K562 (cell line): ENCODE measurements around the gene ROBO2. TPM values are rescaled to one million over a fixed set of nuclear protein-coding genes. Genes with fewer than 3 reads are reported as not detected.

Experiments
- ATAC-seq: fragments of 200-7000 bp; cut with Tn5 transposase; 3 replicates; pipeline ENCODE4 v1.9.1; 2020; ENCODE audit warnings: moderate library complexity
- BruUV-seq: library from RNA; stranded (reverse); fragments of 400-500 nt; replicated peaks from 2 replicates; lab custom pipeline; 2021; lab: Mats Ljungman, UMichigan
- CTCF ChIA-PET: fragments of 300-600 bp; formaldehyde crosslinking; extraction: SDS; loops from one replicate; lab custom pipeline; 2021; ENCODE audit warnings: low intra/inter-chr PET ratio; lab: Yijun Ruan, JAX
- POLR2A ChIA-PET: fragments of 300-600, 350-650 bp; sonication (Branson Sonifier 250); formaldehyde crosslinking; extraction: SDS; loops from one replicate; lab custom pipeline; 2021; ENCODE audit warnings: antibody characterized with exemption, inconsistent platforms; lab: Yijun Ruan, JAX
- DNase-seq, 4 experiments: peaks; one replicate each; pipeline versions ENCODE4 v3.0.0 to v3.0.0-alpha.2; 2011 to 2018; ENCODE audit warnings: low spot score in 3 of 4, mixed read lengths in 3 of 4; ENCODE audit errors: extremely low read depth in 1 of 4
- FAIRE-seq: peaks from 2 replicates; lab custom pipeline; 2011; peaks lifted over from hg19 to GRCh38; lab: Jason Lieb, UNC
- H2AFZ ChIP-seq: 2 replicates; pipeline ENCODE4 v1.6.0; 2011; ENCODE audit warnings: low read depth, low read length, control low read depth, inconsistent platforms
- H3K27ac ChIP-seq: fragments of 200-600 bp; 3 replicates; pipeline ENCODE4 v1.8.0; 2011; ENCODE audit warnings: low read depth, mild to moderate bottlenecking, control low read depth, inconsistent platforms, low read length, moderate library complexity, mixed read lengths; ENCODE audit errors: extremely low read depth
- H3K27me3 ChIP-seq, 2 experiments: fragments of 300-600 bp in 1 of 2; 2 replicates in 1 of 2; 3 replicates in 1 of 2; pipeline versions ENCODE4 v1.6.0 to v1.8.0; 2011; ENCODE audit warnings: inconsistent platforms in 2 of 2, low read length in 2 of 2, mild to moderate bottlenecking in 1 of 2, mixed read lengths in 1 of 2, moderate library complexity in 1 of 2; ENCODE audit not compliant: control insufficient read depth in 2 of 2, insufficient read depth in 2 of 2
- H3K36me3 ChIP-seq: fragments of 300-600 bp; 3 replicates; pipeline ENCODE4 v1.8.0; 2011; ENCODE audit warnings: mild to moderate bottlenecking, low read length, inconsistent platforms; ENCODE audit not compliant: control insufficient read depth, insufficient read depth
- H3K4me1 ChIP-seq, 2 experiments: fragments of 200-600 bp in 1 of 2; replicated peaks in 1 of 2; 2 replicates in 1 of 2; 3 replicates in 1 of 2; pipeline versions ENCODE4 v1.5.1 to v1.8.0; 2011; ENCODE audit warnings: inconsistent platforms in 2 of 2, low read length in 2 of 2, mild to moderate bottlenecking in 1 of 2, mixed read lengths in 1 of 2, moderate library complexity in 1 of 2; ENCODE audit not compliant: control insufficient read depth in 2 of 2, insufficient read depth in 2 of 2
- H3K4me2 ChIP-seq: 2 replicates; pipeline ENCODE4 v1.6.1; 2011; ENCODE audit warnings: low read length, control low read depth, inconsistent platforms, mixed read lengths; ENCODE audit not compliant: insufficient read depth
- H3K4me3 ChIP-seq: fragments of 200-600 bp; sonication (generic), shearing (Covaris generic); 2 replicates; pipeline ENCODE4 v1.5.1; 2016; ENCODE audit warnings: control low read depth, inconsistent platforms
- H3K79me2 ChIP-seq: fragments of 200-600 bp; 3 replicates; pipeline ENCODE4 v1.8.0; 2011; ENCODE audit warnings: low read length, inconsistent platforms; ENCODE audit not compliant: control insufficient read depth, insufficient read depth
- H3K9ac ChIP-seq, 2 experiments: 2 replicates each; pipeline versions ENCODE4 v1.6.0 to v1.6.1; 2011; ENCODE audit warnings: low read depth in 2 of 2, low read length in 2 of 2, control low read depth in 1 of 2, inconsistent platforms in 1 of 2, mild to moderate bottlenecking in 1 of 2, mixed read lengths in 1 of 2; ENCODE audit not compliant: insufficient read depth in 1 of 2
- H3K9me1 ChIP-seq: one replicate; pipeline ENCODE4 v1.6.0; 2011; ENCODE audit warnings: inconsistent platforms, mild to moderate bottlenecking, low read length, moderate library complexity; ENCODE audit not compliant: control insufficient read depth, insufficient read depth
- H3K9me3 ChIP-seq: replicated peaks from 2 replicates; pipeline ENCODE4 v1.5.1; 2011; ENCODE audit warnings: low read depth, low read length, inconsistent platforms; ENCODE audit not compliant: control insufficient read depth, insufficient read depth
- H4K20me1 ChIP-seq: replicated peaks from 2 replicates; pipeline ENCODE4 v1.6.1; 2011; ENCODE audit warnings: low read length, inconsistent platforms, mixed read lengths; ENCODE audit not compliant: control insufficient read depth, insufficient read depth
- HOXB6 ChIP-seq: fragments of 250-450 bp; sonication (Bioruptor Pico); IDR thresholded peaks from 2 replicates; pipeline ENCODE4 v1.5.1; 2022; ENCODE audit warnings: mild to moderate bottlenecking, borderline replicate concordance
- PHB ChIP-seq: fragments of 250-450 bp; sonication (Bioruptor Pico); IDR thresholded peaks from 2 replicates; pipeline ENCODE4 v1.5.0; 2021
- ZC3H8 ChIP-seq: fragments of 450-650 bp; IDR thresholded peaks from 2 replicates; pipeline ENCODE4 v1.6.1; 2017
- ZNF165 ChIP-seq: fragments of 250-450 bp; sonication (Bioruptor Pico); IDR thresholded peaks from 2 replicates; pipeline ENCODE4 v1.4.0; 2020; ENCODE audit warnings: borderline replicate concordance
- ZNF764 ChIP-seq: fragments of 250-450 bp; sonication (Bioruptor Pico); IDR thresholded peaks from 2 replicates; pipeline ENCODE4 v1.4.0; 2020; ENCODE audit warnings: low read depth, mild to moderate bottlenecking, moderate library complexity
- WGBS: fragments of 100-300 bp; shearing (Covaris generic); methylation state at CpG from one replicate; pipeline ENCODE4 v1.1.6; 2016; ENCODE audit warnings: low coverage, mixed read lengths; ENCODE audit not compliant: insufficient coverage; ENCODE audit errors: missing lambda C conversion rate; 5-methylcytosine and 5-hydroxymethylcytosine counted together
- in situ Hi-C: fragments of 300-500 bp; cut with MboI; formaldehyde crosslinking; loops from 4 replicates; pipeline ENCODE4 v1.15.0; 2018; ENCODE audit warnings: inconsistent platforms, mixed read lengths
- intact Hi-C: fragments of 100-400 bp; cut with micrococcal nuclease; formaldehyde crosslinking; loops from 2 replicates; pipeline ENCODE4 v1.14.2; 2022
- polyA plus RNA-seq, 8 experiments: library from polyadenylated mRNA; depleted of rRNA in 4 of 8; stranded (reverse) in 5 of 8; unstranded in 3 of 8; fragments of >200 nt; fragmentation: Nextera tagmentation in 2 of 8; fragmentation: Illumina TruSeq in 1 of 8; extraction: Ambion mirVana in 2 of 8; extraction: Trizol in 1 of 8; gene quantifications; 2 replicates each; pipeline versions ENCODE4 v1.2.1 to v1.2.3, GENCODE V29; 2011 to 2014; ENCODE audit warnings: inconsistent platforms in 1 of 8, missing spikeins in 1 of 8
- total RNA-seq, 7 experiments: library from RNA; depleted of rRNA in 6 of 7; stranded (reverse); fragments of >200 nt in 6 of 7; fragmentation: Illumina TruSeq in 2 of 7; extraction: Trizol in 2 of 7; gene quantifications; 2 replicates each; pipeline versions ENCODE4 v1.2.1 to v1.2.3, GENCODE V29; 2011 to 2021; ENCODE audit warnings: low replicate concordance in 1 of 7
- TF ChIP-seq, protein P1 (sequence below): fragments of 250-450 bp; sonication (Bioruptor Pico); IDR thresholded peaks from 2 replicates; pipeline ENCODE4 v1.8.0; 2022; ENCODE audit warnings: inconsistent platforms, mild to moderate bottlenecking, moderate library complexity, borderline replicate concordance

Gene ROBO2
- total and polyA plus RNA-seq, 9 of the 15 experiments (the other 6 are each of a cell fraction or from before 2014, with no cell fraction given): 0.84 to 3.0 (median 1.7) TPM

DNA sequence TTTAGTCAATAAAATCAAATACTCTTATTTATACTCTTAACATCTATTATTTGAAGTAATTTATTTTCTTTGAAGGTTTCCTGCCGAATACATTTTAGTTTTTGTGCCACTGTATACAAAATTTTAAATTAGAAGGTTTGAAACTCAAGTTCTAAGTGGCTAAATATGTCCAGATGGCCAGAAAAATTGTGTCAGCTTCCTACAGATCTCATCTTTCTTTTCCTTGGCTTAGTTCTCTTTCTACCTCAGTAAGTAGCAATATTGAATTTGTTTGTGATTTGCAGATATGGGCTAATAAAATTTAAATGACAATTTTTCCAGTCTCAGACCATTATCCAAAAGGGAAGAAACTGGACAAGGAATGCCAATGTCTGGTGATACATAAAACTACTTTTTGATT lies 452.1 kb downstream of the ROBO2 start:
- FAIRE-seq (no peak), ATAC-seq (no peak), DNase-seq (no peak)
- Histone ChIP-seq H3K4me3 (no peak overlapping the region), H3K9me3 (no peaks in the 10 kb centered on the region), H4K20me1 (no peaks in the 10 kb centered on the region), H3K9ac (no peak overlapping the region), H3K4me2 (no peak overlapping the region), H3K79me2 (no peaks in the 10 kb centered on the region), H3K4me1 (no peaks in the 10 kb centered on the region), H3K27ac (no peak overlapping the region), H3K27me3 (no peaks in the 10 kb centered on the region), H3K9me1 (no peaks in the 10 kb centered on the region), H3K36me3 (no peaks in the 10 kb centered on the region), H2AFZ (no peak overlapping the region)
- WGBS: 0% methylated on average over 1 of the region's 1 CpG
- intact Hi-C loops (no loop called here), in situ Hi-C loops (no loop called here)
- no TSS peak for BruUV-seq
- TF ChIP-seq ZNF764 (CRISPR knock-in tag) (no peak), PHB (CRISPR knock-in tag) (no peak), ZC3H8 (no peak), HOXB6 (CRISPR knock-in tag) (no peak), ZNF165 (CRISPR knock-in tag) (no peak)
- TF ChIP-seq, protein P1, sequence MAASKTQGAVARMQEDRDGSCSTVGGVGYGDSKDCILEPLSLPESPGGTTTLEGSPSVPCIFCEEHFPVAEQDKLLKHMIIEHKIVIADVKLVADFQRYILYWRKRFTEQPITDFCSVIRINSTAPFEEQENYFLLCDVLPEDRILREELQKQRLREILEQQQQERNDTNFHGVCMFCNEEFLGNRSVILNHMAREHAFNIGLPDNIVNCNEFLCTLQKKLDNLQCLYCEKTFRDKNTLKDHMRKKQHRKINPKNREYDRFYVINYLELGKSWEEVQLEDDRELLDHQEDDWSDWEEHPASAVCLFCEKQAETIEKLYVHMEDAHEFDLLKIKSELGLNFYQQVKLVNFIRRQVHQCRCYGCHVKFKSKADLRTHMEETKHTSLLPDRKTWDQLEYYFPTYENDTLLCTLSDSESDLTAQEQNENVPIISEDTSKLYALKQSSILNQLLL (CRISPR knock-in tag): no peak
- CTCF ChIA-PET: no interaction called here
- POLR2A ChIA-PET: no interaction called here
